Neuronal stem cell (in vitro differentiated cells): ENCODE measurements around the gene RHOH. TPM values are rescaled to one million over a fixed set of nuclear protein-coding genes. Genes with fewer than 3 reads are reported as not detected.
"Not testable (repeated sequence)": the region's sequence is repeated elsewhere in the genome, so short reads cannot be mapped to it uniquely, and the experiment has no call there.

ENCODE experiments used
- DNase-seq: peaks from one replicate; pipeline ENCODE4 v3.0.0-alpha.2; 2013; ENCODE audit warnings: low spot score
- H2AFZ ChIP-seq: one replicate; pipeline ENCODE4 v1.6.1; 2013; ENCODE audit warnings: mild to moderate bottlenecking, low read length, inconsistent platforms
- H2AK5ac ChIP-seq: 2 replicates; pipeline ENCODE4 v1.6.1; 2013; ENCODE audit warnings: low read depth, mild to moderate bottlenecking, inconsistent platforms, low read length, moderate library complexity, mixed read lengths
- H2BK120ac ChIP-seq: 2 replicates; pipeline ENCODE4 v1.6.1; 2013; ENCODE audit warnings: low read depth, mild to moderate bottlenecking, inconsistent platforms, low read length, moderate library complexity, mixed read lengths
- H2BK12ac ChIP-seq: one replicate; pipeline ENCODE4 v1.6.1; 2013; ENCODE audit warnings: low read length, inconsistent platforms
- H2BK15ac ChIP-seq: 2 replicates; pipeline ENCODE4 v1.6.1; 2013; ENCODE audit warnings: mild to moderate bottlenecking, low read length, inconsistent platforms, mixed read lengths
- H2BK5ac ChIP-seq: one replicate; pipeline ENCODE4 v1.6.1; 2013; ENCODE audit warnings: inconsistent platforms, mild to moderate bottlenecking, low read length, moderate library complexity
- H3K14ac ChIP-seq: one replicate; pipeline ENCODE4 v1.6.1; 2013; ENCODE audit warnings: low read length, inconsistent platforms
- H3K18ac ChIP-seq: 2 replicates; pipeline ENCODE4 v1.6.1; 2013; ENCODE audit warnings: low read length, inconsistent platforms
- H3K23ac ChIP-seq: 2 replicates; pipeline ENCODE4 v1.6.1; 2013; ENCODE audit warnings: low read depth, mild to moderate bottlenecking, mixed read lengths, low read length, inconsistent platforms; ENCODE audit not compliant: poor library complexity
- H3K27ac ChIP-seq: replicated peaks from 3 replicates; pipeline ENCODE4 v1.5.1; 2013; ENCODE audit warnings: low read length, inconsistent platforms
- H3K27me3 ChIP-seq, 3 experiments: 2 replicates each; pipeline ENCODE4 v1.6.1; 2013; ENCODE audit warnings: low read length in 3 of 3, mild to moderate bottlenecking in 2 of 3, inconsistent platforms in 1 of 3, low read depth in 1 of 3, mixed read lengths in 1 of 3, moderate library complexity in 1 of 3; ENCODE audit not compliant: control insufficient read depth in 3 of 3, insufficient read depth in 3 of 3
- H3K36me3 ChIP-seq, 2 donors: replicated peaks in 1 of 2; 2 replicates each; pipeline ENCODE4 v1.6.1; 2013; ENCODE audit warnings: low read length in 2 of 2; ENCODE audit not compliant: control insufficient read depth in 2 of 2, insufficient read depth in 2 of 2
- H3K4ac ChIP-seq: 2 replicates; pipeline ENCODE4 v1.6.1; 2013; ENCODE audit warnings: inconsistent platforms, mild to moderate bottlenecking, low read length, moderate library complexity
- H3K4me1 ChIP-seq, 2 donors: 1 replicate in 1 of 2; 2 replicates in 1 of 2; pipeline ENCODE4 v1.6.1; 2013; ENCODE audit warnings: low read length in 2 of 2, low read depth in 1 of 2; ENCODE audit not compliant: control insufficient read depth in 2 of 2, insufficient read depth in 1 of 2
- H3K4me2 ChIP-seq: one replicate; pipeline ENCODE4 v1.6.1; 2013; ENCODE audit warnings: mild to moderate bottlenecking, low read length, inconsistent platforms; ENCODE audit not compliant: insufficient read depth, poor library complexity, severe bottlenecking
- H3K4me3 ChIP-seq, 2 donors: 2 replicates each; pipeline ENCODE4 v1.5.1; 2013; ENCODE audit warnings: low read length in 2 of 2, mild to moderate bottlenecking in 2 of 2, inconsistent platforms in 1 of 2, moderate library complexity in 1 of 2
- H3K79me1 ChIP-seq: one replicate; pipeline ENCODE4 v1.6.1; 2013; ENCODE audit warnings: low read depth, mild to moderate bottlenecking, inconsistent platforms, low read length, moderate library complexity
- H3K9ac ChIP-seq: one replicate; pipeline ENCODE4 v1.6.1; 2013; ENCODE audit warnings: mild to moderate bottlenecking, low read depth, low read length, inconsistent platforms; ENCODE audit not compliant: poor library complexity
- H3K9me3 ChIP-seq, 2 donors: replicated peaks in 1 of 2; 2 replicates each; pipeline versions ENCODE3 to v1.6.1; 2013; ENCODE audit warnings: low read length in 2 of 2, mild to moderate bottlenecking in 2 of 2, inconsistent platforms in 1 of 2, low read depth in 1 of 2, mixed read lengths in 1 of 2, moderate library complexity in 1 of 2; ENCODE audit not compliant: control insufficient read depth in 2 of 2, insufficient read depth in 1 of 2
- H4K8ac ChIP-seq: one replicate; pipeline ENCODE4 v1.6.1; 2013; ENCODE audit warnings: low read depth, mild to moderate bottlenecking, inconsistent platforms, low read length, moderate library complexity
- H4K91ac ChIP-seq: one replicate; pipeline ENCODE4 v1.6.1; 2013; ENCODE audit warnings: low read length, low read depth, mild to moderate bottlenecking, inconsistent platforms; ENCODE audit not compliant: poor library complexity
- WGBS, 2 donors: extraction: QIAGEN DNeasy Blood & Tissue Kit; methylation state at CpG; one replicate each; pipeline ENCODE4 v1.1.7; 2013; ENCODE audit warnings: missing lambda C conversion rate in 2 of 2, mixed read lengths in 1 of 2; ENCODE audit not compliant: insufficient read length in 2 of 2, insufficient replicate concordance in 1 of 2; ENCODE audit errors: extremely low coverage in 2 of 2; 5-methylcytosine and 5-hydroxymethylcytosine counted together
- polyA plus RNA-seq, 2 experiments: library from polyadenylated mRNA; stranded (reverse); fragments of 200-250 nt; gene quantifications; one replicate each; pipeline ENCODE4 v1.2.3, GENCODE V29; 2013

Gene RHOH
- polyA plus RNA-seq (2013, experiment 1 of 2) = 1.4 TPM
- 0.91 TPM for polyA plus RNA-seq (2013, experiment 2 of 2)

- Histone ChIP-seq H3K18ac (no peak within 1 kb of the TSS), H2BK5ac (no peak within 1 kb of the TSS), H3K23ac (no peak within 1 kb of the TSS), H3K4me3 (peak within 1 kb of the TSS in 1 of 2 donors; percentile 41), H3K4me2 (peak within 1 kb of the TSS; percentile 27), H4K91ac (no peak within 1 kb of the TSS), H3K9ac (no peak within 1 kb of the TSS), H3K27me3 (no peaks in the 10 kb centered on the region), H3K9me3 (no peaks in the 10 kb centered on the region), H3K14ac (no peak within 1 kb of the TSS), H3K79me1 (no peaks in the 10 kb centered on the region), H2BK12ac (no peak within 1 kb of the TSS), H3K4ac (no peak within 1 kb of the TSS), H3K36me3 (no peaks in the 10 kb centered on the region), H2AK5ac (no peak within 1 kb of the TSS), H3K4me1 (peaks cover 7 to 16% of the 10 kb centered on the region in 2 donors), H2BK15ac (no peak within 1 kb of the TSS), H2BK120ac (no peak within 1 kb of the TSS), H4K8ac (no peak within 1 kb of the TSS), H3K27ac (peak within 1 kb of the TSS; percentile 30), H2AFZ (peak within 1 kb of the TSS; percentile 88)
- DNase-seq = no peak
- WGBS, 2 donors = no CpG with 5 or more reads among the region's 14 CpGs
These were observed at the start of gene RHOH for GRCh38 chr4:40196724-40197281. Gene RHOH (plus strand): TSS chr4:40197031. CDS start chr4:40243387, 46,356 bp downstream.

- H3K4me1 ChIP-seq, H3K4ac ChIP-seq, H3K27ac ChIP-seq, H3K27me3 ChIP-seq, H4K91ac ChIP-seq, H3K18ac ChIP-seq, H2AK5ac ChIP-seq, H3K23ac ChIP-seq, H2AFZ ChIP-seq, H3K4me3 ChIP-seq, H3K4me2 ChIP-seq, DNase-seq, H3K14ac ChIP-seq, H2BK12ac ChIP-seq, H3K9ac ChIP-seq, H4K8ac ChIP-seq, H3K79me1 ChIP-seq, H2BK15ac ChIP-seq, H2BK5ac ChIP-seq, H2BK120ac ChIP-seq: not testable (repeated sequence)
- Histone ChIP-seq H3K36me3 (peaks cover 12 to 77% of the 10 kb centered on the region in 2 donors), H3K9me3 (peaks cover 9 to 35% of the 10 kb centered on the region in 2 donors)
- no CpG with 5 or more reads among the region's 31 CpGs for WGBS, 2 donors
These were observed 49.3 kb upstream of the RHOH start for GRCh38 chr4:40147490-40147889.

DNA sequence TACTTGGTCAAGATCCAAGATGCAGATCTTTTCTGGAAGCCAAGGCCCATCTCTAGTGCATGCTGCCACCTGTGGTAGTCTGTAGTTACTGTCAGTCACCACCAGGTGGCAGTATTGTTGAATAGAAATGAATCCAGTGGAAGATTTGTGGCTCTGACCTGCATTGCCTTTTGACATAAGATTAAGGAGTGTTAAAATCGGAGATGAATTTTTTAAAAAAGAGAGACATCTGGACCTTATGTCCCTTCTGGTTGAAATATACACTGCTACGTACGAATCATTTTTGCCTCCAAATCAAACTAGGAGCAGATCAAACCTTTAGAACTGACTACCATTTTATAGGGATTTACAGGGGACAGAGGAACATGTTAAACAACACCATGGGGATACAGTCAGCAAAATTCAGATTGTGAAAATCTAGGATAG is 46.9 kb upstream of the RHOH start:
- Histone ChIP-seq H2AFZ (no peak overlapping the region), H2BK5ac (no peak overlapping the region), H3K14ac (no peak overlapping the region), H3K4ac (no peak overlapping the region), H2BK120ac (no peak overlapping the region), H4K91ac (no peak overlapping the region), H3K79me1 (no peaks in the 10 kb centered on the region), H4K8ac (no peak overlapping the region), H2AK5ac (no peak overlapping the region), H2BK15ac (no peak overlapping the region), H3K36me3 (peaks cover 0 to 77% of the 10 kb centered on the region in 2 donors), H3K23ac (no peak overlapping the region), H3K9me3 (peaks cover 5 to 29% of the 10 kb centered on the region in 2 donors), H2BK12ac (no peak overlapping the region), H3K18ac (no peak overlapping the region), H3K4me1 (no peaks in the 10 kb centered on the region), H3K9ac (no peak overlapping the region), H3K4me3 (no peak overlapping the region), H3K27me3 (no peaks in the 10 kb centered on the region), H3K4me2 (no peak overlapping the region), H3K27ac (no peak overlapping the region)
- DNase-seq = peak; percentile 18
- WGBS, 2 donors = no CpG with 5 or more reads among the region's 3 CpGs

DNA sequence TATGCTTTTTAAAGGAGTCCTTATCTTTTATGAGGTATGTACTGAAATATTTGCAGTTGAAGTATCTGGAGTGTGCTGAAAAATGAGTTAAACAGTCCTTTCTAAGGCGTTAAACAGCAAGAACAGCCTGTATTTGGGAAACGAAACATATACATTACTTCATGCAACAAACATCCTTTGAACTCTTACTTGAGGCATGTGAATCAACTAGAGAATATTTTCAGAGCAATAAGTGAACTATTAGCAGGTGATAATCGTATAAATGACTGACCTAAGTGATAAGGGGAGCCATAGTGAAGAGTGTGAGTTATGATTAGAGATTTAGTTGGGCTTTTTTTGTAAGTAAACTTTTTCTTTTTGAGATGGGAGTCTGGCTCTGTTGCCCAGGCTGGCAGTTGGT is 45.9 kb upstream of the RHOH start:
- H3K23ac ChIP-seq = no peak overlapping the region
- no peak overlapping the region for H3K27ac ChIP-seq
- no peak overlapping the region for H2BK120ac ChIP-seq
- no peak overlapping the region for H3K4me3 ChIP-seq
- no peak overlapping the region for H2AFZ ChIP-seq
- H3K4me1 ChIP-seq = no peaks in the 10 kb centered on the region
- H2AK5ac ChIP-seq = no peak overlapping the region
- H3K27me3 ChIP-seq = no peaks in the 10 kb centered on the region
- no peak overlapping the region for H3K18ac ChIP-seq
- H4K8ac ChIP-seq = no peak overlapping the region
- no CpG with 5 or more reads among the region's 3 CpGs for WGBS, 2 donors
- no peak overlapping the region for H2BK15ac ChIP-seq
- H3K4me2 ChIP-seq = no peak overlapping the region
- no peak overlapping the region for H3K14ac ChIP-seq
- no peak overlapping the region for H2BK12ac ChIP-seq
- H3K9ac ChIP-seq = no peak overlapping the region
- H3K36me3 ChIP-seq = peaks cover 0 to 79% of the 10 kb centered on the region in 2 donors
- DNase-seq = no peak
- H3K9me3 ChIP-seq = peaks cover 5 to 25% of the 10 kb centered on the region in 2 donors
- no peak overlapping the region for H2BK5ac ChIP-seq
- no peaks in the 10 kb centered on the region for H3K79me1 ChIP-seq
- H4K91ac ChIP-seq = no peak overlapping the region
- no peak overlapping the region for H3K4ac ChIP-seq
